Astrocyte of the cerebellum (primary cell): ENCODE measurements around the gene TUBB2A.
"Not testable (repeated sequence)": the region's sequence is repeated elsewhere in the genome, so short reads cannot be mapped to it uniquely, and the experiment has no call there.

ENCODE experiments used
- DNase-seq: peaks from one replicate; pipeline ENCODE4 v3.0.0-alpha.2; 2011; ENCODE audit warnings: low read depth
- H3K4me3 ChIP-seq: 2 replicates; pipeline ENCODE4 v1.5.1; 2011; ENCODE audit warnings: mild to moderate bottlenecking, low read depth, low read length, moderate library complexity
- in situ Hi-C: cut with HindIII; loops from 2 replicates; pipeline ENCODE4 v1.10.0; 2017; ENCODE audit warnings: low sequenced_read_pairs
- TF ChIP-seq, protein P1 (sequence below): IDR thresholded peaks from 2 replicates; pipeline ENCODE4 v1.5.1; 2012; ENCODE audit warnings: low read length, low read depth, moderate library complexity, mild to moderate bottlenecking; ENCODE audit errors: missing control alignments

The TUBB2A gene

DNA sequence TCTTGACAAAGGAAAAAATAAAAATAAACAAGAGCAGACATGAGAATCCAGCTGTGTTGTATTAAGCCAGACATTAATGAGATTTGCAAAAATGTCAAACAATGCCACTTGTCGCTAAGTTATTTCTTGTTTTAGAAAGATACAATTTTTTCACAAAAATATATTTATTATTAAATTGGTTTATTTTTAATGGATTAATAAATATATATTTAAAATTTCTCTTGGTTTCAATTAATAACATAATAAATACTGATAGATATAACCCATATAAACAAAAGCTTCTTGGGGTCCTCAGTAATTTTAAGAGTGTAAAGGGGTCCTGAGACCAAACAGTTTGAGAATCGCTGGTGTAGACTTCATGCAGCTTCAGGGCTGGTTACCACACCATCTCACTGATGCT is 44.0 kb upstream of the TUBB2A start:
- no peak overlapping the region for H3K4me3 ChIP-seq
- TF ChIP-seq, protein P1, sequence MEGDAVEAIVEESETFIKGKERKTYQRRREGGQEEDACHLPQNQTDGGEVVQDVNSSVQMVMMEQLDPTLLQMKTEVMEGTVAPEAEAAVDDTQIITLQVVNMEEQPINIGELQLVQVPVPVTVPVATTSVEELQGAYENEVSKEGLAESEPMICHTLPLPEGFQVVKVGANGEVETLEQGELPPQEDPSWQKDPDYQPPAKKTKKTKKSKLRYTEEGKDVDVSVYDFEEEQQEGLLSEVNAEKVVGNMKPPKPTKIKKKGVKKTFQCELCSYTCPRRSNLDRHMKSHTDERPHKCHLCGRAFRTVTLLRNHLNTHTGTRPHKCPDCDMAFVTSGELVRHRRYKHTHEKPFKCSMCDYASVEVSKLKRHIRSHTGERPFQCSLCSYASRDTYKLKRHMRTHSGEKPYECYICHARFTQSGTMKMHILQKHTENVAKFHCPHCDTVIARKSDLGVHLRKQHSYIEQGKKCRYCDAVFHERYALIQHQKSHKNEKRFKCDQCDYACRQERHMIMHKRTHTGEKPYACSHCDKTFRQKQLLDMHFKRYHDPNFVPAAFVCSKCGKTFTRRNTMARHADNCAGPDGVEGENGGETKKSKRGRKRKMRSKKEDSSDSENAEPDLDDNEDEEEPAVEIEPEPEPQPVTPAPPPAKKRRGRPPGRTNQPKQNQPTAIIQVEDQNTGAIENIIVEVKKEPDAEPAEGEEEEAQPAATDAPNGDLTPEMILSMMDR, result no peak
- in situ Hi-C loops, result no loop called here
- no peak for DNase-seq

DNA sequence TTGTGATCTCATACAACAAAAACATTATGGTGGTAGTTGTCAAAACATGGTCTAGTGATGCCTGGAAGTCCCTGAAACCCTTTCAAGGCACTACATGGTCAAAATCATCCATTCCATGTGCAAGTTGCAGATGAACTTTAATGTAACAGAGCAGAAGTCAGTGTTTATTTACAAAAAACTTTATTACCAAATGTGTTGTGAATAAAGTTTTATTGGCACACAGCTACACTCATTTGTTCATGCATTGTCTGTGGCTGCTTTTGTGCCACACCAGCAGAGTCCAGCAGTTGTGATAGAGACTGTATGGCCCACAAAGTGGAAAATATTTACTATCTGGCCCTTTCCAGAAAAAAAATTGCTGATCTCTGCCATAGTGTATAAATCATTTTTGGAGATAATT is 43.3 kb upstream of the TUBB2A start:
- TF ChIP-seq, protein P1, result no peak
- DNase-seq, result no peak
- in situ Hi-C loops, result no loop called here
- no peak overlapping the region for H3K4me3 ChIP-seq

DNA sequence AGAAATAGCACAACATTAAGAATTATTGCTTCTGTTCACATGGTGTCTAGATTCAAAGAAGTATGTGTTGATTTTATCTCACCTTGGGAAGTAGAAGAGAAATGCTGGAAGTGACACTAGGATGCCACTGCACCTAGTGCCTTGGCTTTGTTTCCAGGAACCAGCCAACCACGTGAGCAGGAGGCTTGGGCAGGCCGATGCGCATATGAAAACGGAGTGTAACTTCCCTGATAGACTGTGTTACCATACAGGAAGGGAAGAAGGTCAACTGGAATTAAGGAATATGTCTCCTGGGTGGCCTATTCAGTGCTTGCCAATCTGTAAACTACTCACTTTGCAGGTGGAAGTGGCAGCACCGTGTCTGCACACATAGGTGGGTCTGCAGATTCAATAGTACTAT is 42.0 kb upstream of the TUBB2A start:
- no peak overlapping the region for H3K4me3 ChIP-seq
- in situ Hi-C loops, result no loop called here
- no peak for DNase-seq
- TF ChIP-seq, protein P1, result no peak

DNA sequence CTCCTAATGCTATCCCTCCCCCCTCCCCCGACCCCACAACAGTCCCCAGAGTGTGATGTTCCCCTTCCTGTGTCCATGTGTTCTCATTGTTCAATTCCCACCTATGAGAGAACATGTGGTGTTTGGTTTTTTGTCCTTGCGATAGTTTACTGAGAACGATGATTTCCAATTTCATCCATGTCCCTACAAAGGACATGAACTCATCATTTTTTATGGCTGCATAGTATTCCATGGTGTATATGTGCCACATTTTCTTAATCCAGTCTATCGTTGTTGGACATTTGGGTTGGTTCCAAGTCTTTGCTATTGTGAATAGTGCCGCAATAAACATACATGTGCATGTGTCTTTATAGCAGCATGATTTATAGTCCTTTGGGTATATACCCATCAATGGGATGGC is 40.4 kb upstream of the TUBB2A start:
- H3K4me3 ChIP-seq, in situ Hi-C loops, DNase-seq: not testable (repeated sequence)

DNA sequence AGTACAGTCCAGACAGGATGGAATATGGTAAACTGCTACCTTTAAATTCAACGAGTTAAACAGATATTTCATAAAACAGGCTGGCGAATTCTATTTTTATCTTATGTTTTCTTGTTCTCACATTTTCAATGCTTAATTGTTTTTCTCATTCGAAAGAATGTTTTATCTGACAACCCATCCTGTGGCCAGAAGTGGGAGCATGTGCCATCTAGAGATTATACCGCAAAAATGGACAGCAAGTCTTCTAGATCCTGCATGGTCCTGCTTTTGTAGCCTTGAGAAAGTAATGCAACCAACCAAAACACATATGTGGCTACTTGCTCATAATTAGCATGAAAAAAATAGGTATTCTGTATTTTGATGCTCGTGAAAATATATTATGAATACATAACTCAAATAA is 39.4 kb upstream of the TUBB2A start:
- no peak for DNase-seq
- TF ChIP-seq, protein P1, result no peak
- no peak overlapping the region for H3K4me3 ChIP-seq
- in situ Hi-C loops, result no loop called here

DNA sequence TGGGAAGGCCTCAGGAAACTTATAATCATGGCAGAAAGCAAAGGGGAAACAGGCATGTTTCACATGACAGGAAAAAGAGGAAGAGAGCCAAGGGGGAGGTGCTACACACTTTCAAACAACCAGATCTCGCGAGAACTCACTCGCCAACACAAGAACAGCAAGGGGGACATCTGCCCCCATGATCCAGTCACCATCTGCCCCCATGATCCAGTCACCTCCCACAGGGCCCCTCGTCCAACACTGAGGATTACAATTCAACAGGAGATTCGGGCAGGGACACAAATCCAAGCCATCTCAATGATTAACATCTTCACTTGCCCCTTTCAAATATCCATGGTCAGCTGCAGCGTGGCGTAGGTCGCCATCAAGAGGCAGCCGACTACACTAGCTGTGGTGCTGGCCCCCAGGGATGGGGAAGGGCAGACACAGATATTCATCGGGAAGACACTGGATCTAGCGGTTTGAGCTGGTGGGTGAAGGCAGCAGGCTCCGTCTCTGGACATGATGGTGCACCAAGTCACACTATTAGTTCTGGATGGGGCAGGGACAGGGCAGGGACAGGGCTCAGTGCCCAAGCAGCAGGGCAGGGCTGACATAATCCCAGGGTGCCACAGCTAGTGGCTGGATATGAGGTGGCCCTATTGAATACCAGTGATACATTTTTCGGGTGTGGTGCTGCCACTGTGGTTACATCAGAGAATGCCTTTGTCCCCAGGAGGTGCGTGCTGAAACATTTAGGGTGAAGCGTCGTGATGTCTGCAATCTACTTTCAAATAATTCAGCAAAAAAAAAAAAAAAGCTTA is 38.6 kb upstream of the TUBB2A start:
- DNase-seq, result no peak
- TF ChIP-seq, protein P1, result no peak
- H3K4me3 ChIP-seq, result no peak overlapping the region
- in situ Hi-C loops, result no loop called here

DNA sequence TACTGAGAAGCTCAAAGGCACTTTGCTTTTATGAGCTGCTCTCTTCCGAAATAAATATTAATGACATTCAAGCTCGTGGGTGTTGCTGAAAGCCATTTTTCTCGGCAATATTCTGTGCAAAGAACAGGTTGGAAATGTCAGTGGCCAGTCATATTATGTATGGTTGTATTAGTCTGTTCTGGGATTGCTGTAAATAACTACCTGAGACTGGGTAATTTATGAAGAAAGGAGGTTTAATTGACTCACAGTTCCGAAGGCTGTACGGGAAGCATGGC is 38.0 kb upstream of the TUBB2A start:
- TF ChIP-seq, protein P1, result no peak
- in situ Hi-C loops, result no loop called here
- no peak for DNase-seq
- H3K4me3 ChIP-seq, result no peak overlapping the region
